HepG2 (cell line): ENCODE measurements around the gene PPM1F. TPM values are rescaled to one million over a fixed set of nuclear protein-coding genes. Genes with fewer than 3 reads are reported as not detected.

Experiments used
- ATAC-seq: fragments of 200-7000 bp; cut with Tn5 transposase; 3 replicates; pipeline ENCODE4 v1.9.1; 2020; ENCODE audit warnings: mild to moderate bottlenecking, moderate library complexity
- BruUV-seq: library from RNA; stranded (reverse); fragments of 400-500 nt; replicated peaks from 2 replicates; lab custom pipeline; 2021; lab: Mats Ljungman, UMichigan
- CTCF ChIA-PET: fragments of 300-600 bp; formaldehyde crosslinking; extraction: SDS; loops from one replicate; lab custom pipeline; 2021; ENCODE audit warnings: low total read pairs, inconsistent platforms, low intra/inter-chr PET ratio; lab: Yijun Ruan, JAX
- POLR2A ChIA-PET: fragments of 350-600 bp; sonication (Branson Sonifier 250); formaldehyde crosslinking; loops from one replicate; lab custom pipeline; 2020; ENCODE audit warnings: antibody characterized with exemption, inconsistent platforms; lab: Yijun Ruan, JAX
- DNase-seq: peaks from one replicate; pipeline ENCODE4 v3.0.0-alpha.2; 2015; ENCODE audit warnings: low spot score
- FAIRE-seq: peaks from 3 replicates; lab custom pipeline; 2011; peaks lifted over from hg19 to GRCh38; lab: Jason Lieb, UNC
- H2AFZ ChIP-seq: one replicate; pipeline ENCODE4 v1.6.1; 2011; ENCODE audit warnings: low read length, inconsistent platforms
- H3K27ac ChIP-seq: fragments of 300-600 bp; 3 replicates; pipeline ENCODE4 v1.8.0; 2011; ENCODE audit warnings: mixed run types, mild to moderate bottlenecking, mixed read lengths, low read length, inconsistent platforms; ENCODE audit not compliant: insufficient read depth; ENCODE audit errors: extremely low read length
- H3K27me3 ChIP-seq, 2 experiments: fragments of 200-600 bp in 1 of 2; 2 replicates in 1 of 2; 3 replicates in 1 of 2; pipeline versions ENCODE4 v1.6.0 to v1.8.0; 2011; ENCODE audit warnings: low read length in 2 of 2, mild to moderate bottlenecking in 2 of 2, moderate library complexity in 2 of 2, inconsistent platforms in 1 of 2; ENCODE audit not compliant: insufficient read depth in 2 of 2, control insufficient read depth in 1 of 2
- H3K36me3 ChIP-seq, 2 experiments: fragments of 200-600 bp in 1 of 2; replicated peaks in 1 of 2; 2 replicates in 1 of 2; 3 replicates in 1 of 2; pipeline versions ENCODE4 v1.5.1 to v1.8.0; 2011; ENCODE audit warnings: low read length in 2 of 2, inconsistent platforms in 1 of 2; ENCODE audit not compliant: insufficient read depth in 2 of 2, control insufficient read depth in 1 of 2
- H3K4me1 ChIP-seq: 2 replicates; pipeline ENCODE4 v1.5.1; 2012; ENCODE audit warnings: low read length, inconsistent platforms; ENCODE audit not compliant: insufficient read depth
- H3K4me2 ChIP-seq: 2 replicates; pipeline ENCODE4 v1.6.0; 2011; ENCODE audit warnings: low read depth, low read length, inconsistent platforms
- H3K4me3 ChIP-seq, 3 experiments: fragments of 200-600 bp in 1 of 3; sonication (generic), shearing (Covaris generic) in 1 of 3; replicated peaks in 1 of 3; 2 replicates each; pipeline ENCODE4 v1.5.1; 2011 to 2016; ENCODE audit warnings: low read length in 3 of 3, inconsistent platforms in 2 of 3, low read depth in 2 of 3, mild to moderate bottlenecking in 2 of 3, control low read depth in 1 of 3, mixed read lengths in 1 of 3; ENCODE audit not compliant: insufficient read depth in 1 of 3
- H3K79me2 ChIP-seq: one replicate; pipeline ENCODE4 v1.6.1; 2011; ENCODE audit warnings: low read length, inconsistent platforms; ENCODE audit not compliant: insufficient read depth
- H3K9ac ChIP-seq: 2 replicates; pipeline ENCODE4 v1.6.0; 2011; ENCODE audit warnings: mild to moderate bottlenecking, low read depth, low read length, inconsistent platforms; ENCODE audit not compliant: insufficient read depth
- H3K9me3 ChIP-seq: 2 replicates; pipeline ENCODE4 v1.5.1; 2012; ENCODE audit warnings: mild to moderate bottlenecking, low read length
- H4K20me1 ChIP-seq: 2 replicates; pipeline ENCODE4 v1.6.0; 2011; ENCODE audit warnings: inconsistent platforms, mild to moderate bottlenecking, low read length, moderate library complexity; ENCODE audit not compliant: insufficient read depth
- ADNP ChIP-seq: sonication (generic); formaldehyde crosslinking; IDR thresholded peaks from 2 replicates; pipeline ENCODE4 v1.4.0; 2020; ENCODE audit warnings: missing genetic modification reagents
- KAT8 ChIP-seq: IDR thresholded peaks from 2 replicates; pipeline ENCODE4 v1.6.1; 2016; ENCODE audit warnings: missing genetic modification reagents, missing compliant biosample characterization
- NFE2L2 ChIP-seq: fragments of 150-350 bp; IDR thresholded peaks from 2 replicates; pipeline ENCODE4 v1.6.1; 2014; ENCODE audit warnings: low read length
- SALL1 ChIP-seq: sonication (generic); formaldehyde crosslinking; IDR thresholded peaks from 2 replicates; pipeline ENCODE4 v1.8.0; 2022; ENCODE audit warnings: mild to moderate bottlenecking, missing genetic modification reagents
- SOX6 ChIP-seq, 2 experiments: fragments of 450-650 bp in 1 of 2; sonication (generic) in 1 of 2; formaldehyde crosslinking in 1 of 2; IDR thresholded peaks; 2 replicates each; pipeline versions ENCODE4 v1.4.0 to v1.6.1; 2017 to 2020; ENCODE audit warnings: antibody characterized with exemption in 1 of 2, mild to moderate bottlenecking in 1 of 2, missing genetic modification reagents in 1 of 2
- SPEN ChIP-seq: sonication (generic); formaldehyde crosslinking; IDR thresholded peaks from 2 replicates; pipeline ENCODE4 v1.5.1; 2020; ENCODE audit warnings: low read depth, mild to moderate bottlenecking, missing genetic modification reagents
- SSRP1 ChIP-seq: IDR thresholded peaks from 2 replicates; pipeline ENCODE4 v1.6.1; 2016; ENCODE audit warnings: control low read depth
- YEATS2 ChIP-seq: sonication (generic); formaldehyde crosslinking; IDR thresholded peaks from 2 replicates; pipeline ENCODE4 v1.4.0; 2020; ENCODE audit warnings: missing genetic modification reagents, borderline replicate concordance
- ZNF205 ChIP-seq: IDR thresholded peaks from 2 replicates; pipeline ENCODE4 v1.6.1; 2018; ENCODE audit warnings: missing biosample characterization, missing genetic modification reagents
- ZNF441 ChIP-seq: sonication (generic); formaldehyde crosslinking; IDR thresholded peaks from 2 replicates; pipeline ENCODE4 v1.7.0; 2021; ENCODE audit warnings: missing genetic modification reagents, borderline replicate concordance
- ZNF510 ChIP-seq: sonication (generic); formaldehyde crosslinking; IDR thresholded peaks from 2 replicates; pipeline ENCODE4 v1.4.0; 2020; ENCODE audit warnings: low read depth, mild to moderate bottlenecking, missing genetic modification reagents
- ZNF766 ChIP-seq: sonication (generic); formaldehyde crosslinking; IDR thresholded peaks from 2 replicates; pipeline ENCODE4 v1.5.0; 2020; ENCODE audit warnings: missing genetic modification reagents, borderline replicate concordance
- WGBS: methylation state at CpG from one replicate; pipeline ENCODE4 v1.1.6; 2017; ENCODE audit warnings: low lambda C conversion rate; 5-methylcytosine and 5-hydroxymethylcytosine counted together
- in situ Hi-C: cut with HindIII; loops from 2 replicates; pipeline ENCODE4 v1.10.0; 2017; ENCODE audit warnings: low pct_unique_long_range_greater_than_20kb; ENCODE audit not compliant: extremely low pct_ligation_motif_present
- intact Hi-C: fragments of 100-400 bp; cut with micrococcal nuclease; formaldehyde crosslinking; loops from one replicate; pipeline ENCODE4 v1.10.0; 2022; ENCODE audit not compliant: unreplicated experiment
- polyA plus RNA-seq, 8 experiments: library from polyadenylated mRNA; depleted of rRNA in 3 of 8; stranded (reverse) in 7 of 8; unstranded in 1 of 8; fragments of >200 nt; fragmentation: Illumina TruSeq in 4 of 8; extraction: Trizol in 4 of 8; gene quantifications; 2 replicates each; pipeline versions ENCODE4 v1.2.1 to v1.2.3, GENCODE V29; 2011 to 2016; ENCODE audit warnings: low read depth in 4 of 8, missing spikeins in 1 of 8, mixed read lengths in 1 of 8; ENCODE audit not compliant: insufficient read depth in 1 of 8
- total RNA-seq, 5 experiments: library from RNA; depleted of rRNA; stranded (reverse); fragments of >200 nt; fragmentation: Illumina TruSeq; extraction: Trizol; gene quantifications; 2 replicates each; pipeline ENCODE4 v1.2.3, GENCODE V29; 2016; ENCODE audit warnings: low read depth in 1 of 5
- TF ChIP-seq, protein P1 (sequence below): sonication (generic); formaldehyde crosslinking; IDR thresholded peaks from 2 replicates; pipeline ENCODE4 v1.4.0; 2020; ENCODE audit warnings: mild to moderate bottlenecking, missing genetic modification reagents
- TF ChIP-seq, protein P2 (sequence below): sonication (generic); formaldehyde crosslinking; IDR thresholded peaks from 2 replicates; pipeline ENCODE4 v1.4.0; 2020; ENCODE audit warnings: missing genetic modification reagents, mild to moderate bottlenecking, borderline replicate concordance

Gene PPM1F
- total and polyA plus RNA-seq, 2 of the 13 experiments (the other 11 are each of a cell fraction or from before 2014, with no cell fraction given): 11.0 to 19.6 TPM

DNA sequence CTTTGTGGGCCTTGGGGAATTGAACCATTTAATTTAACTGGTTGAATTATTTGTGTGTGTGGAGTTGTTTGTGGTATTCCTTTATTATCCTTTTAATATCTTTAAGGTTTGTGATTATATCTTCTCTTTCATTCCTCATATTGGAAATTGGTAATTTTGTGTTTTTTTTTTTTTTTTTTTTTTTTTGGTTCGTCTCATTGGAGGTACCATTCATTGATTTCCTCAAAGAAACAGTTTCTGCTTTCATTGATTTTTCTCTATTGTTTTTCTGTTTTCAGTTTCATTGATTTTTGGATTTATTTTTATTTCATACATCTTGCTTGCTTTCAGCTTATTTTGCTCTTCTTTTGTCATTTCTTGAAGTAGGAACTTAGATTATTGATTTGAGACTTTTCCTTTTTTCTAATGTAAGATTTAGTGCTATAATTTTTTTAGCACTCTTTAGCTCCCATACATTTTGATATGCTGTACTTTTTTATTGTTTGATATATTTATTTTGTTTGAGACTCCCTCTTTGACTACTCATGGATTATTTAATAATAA, 54.2 kb downstream of the PPM1F start:
- in situ Hi-C loops: no loop called here

More for the DNA sequence above, 54.2 kb downstream of the PPM1F start:
- POLR2A ChIA-PET: no interaction called here
- no TSS peak for BruUV-seq
- intact Hi-C loops: no loop called here
- CTCF ChIA-PET: no interaction called here
- Histone ChIP-seq H3K9me3 (no peaks in the 10 kb centered on the region), H3K9ac (no peak overlapping the region), H2AFZ (no peak overlapping the region), H3K27ac (no peak overlapping the region), H3K36me3 (no peaks in the 10 kb centered on the region), H3K79me2 (no peaks in the 10 kb centered on the region), H3K4me1 (peaks cover 33% of the 10 kb centered on the region), H3K27me3 (peaks cover 0 to 7% of the 10 kb centered on the region in 2 experiments; a peak in 1 of 5 replicates), H3K4me2 (no peak overlapping the region), H4K20me1 (no peaks in the 10 kb centered on the region), H3K4me3 (no peak overlapping the region)
- DNase-seq (no peak), ATAC-seq (no peak), FAIRE-seq (no peak)
- 0% methylated on average over 1 of the region's 1 CpG for WGBS
- no peak for TF ChIP-seq NFE2L2
- TF ChIP-seq ZNF510: no peak
- TF ChIP-seq SPEN (CRISPR knock-in tag): no peak
- TF ChIP-seq ADNP (CRISPR knock-in tag): no peak
- no peak for TF ChIP-seq ZNF441 (CRISPR knock-in tag)
- TF ChIP-seq ZNF766 (CRISPR knock-in tag): no peak
- TF ChIP-seq, protein P1, sequence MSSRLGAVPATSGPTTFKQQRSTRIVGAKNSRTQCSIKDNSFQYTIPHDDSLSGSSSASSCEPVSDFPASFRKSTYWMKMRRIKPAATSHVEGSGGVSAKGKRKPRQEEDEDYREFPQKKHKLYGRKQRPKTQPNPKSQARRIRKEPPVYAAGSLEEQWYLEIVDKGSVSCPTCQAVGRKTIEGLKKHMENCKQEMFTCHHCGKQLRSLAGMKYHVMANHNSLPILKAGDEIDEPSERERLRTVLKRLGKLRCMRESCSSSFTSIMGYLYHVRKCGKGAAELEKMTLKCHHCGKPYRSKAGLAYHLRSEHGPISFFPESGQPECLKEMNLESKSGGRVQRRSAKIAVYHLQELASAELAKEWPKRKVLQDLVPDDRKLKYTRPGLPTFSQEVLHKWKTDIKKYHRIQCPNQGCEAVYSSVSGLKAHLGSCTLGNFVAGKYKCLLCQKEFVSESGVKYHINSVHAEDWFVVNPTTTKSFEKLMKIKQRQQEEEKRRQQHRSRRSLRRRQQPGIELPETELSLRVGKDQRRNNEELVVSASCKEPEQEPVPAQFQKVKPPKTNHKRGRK: no peak
- TF ChIP-seq ZNF205 (CRISPR knock-in tag): no peak
- TF ChIP-seq SSRP1 (CRISPR knock-in tag): no peak
- TF ChIP-seq SOX6 (IDR thresholded peaks at IDR 0.05): no peak
- no peak for TF ChIP-seq SOX6 (CRISPR knock-in tag; IDR thresholded peaks at IDR 0.05)
- TF ChIP-seq, protein P2, sequence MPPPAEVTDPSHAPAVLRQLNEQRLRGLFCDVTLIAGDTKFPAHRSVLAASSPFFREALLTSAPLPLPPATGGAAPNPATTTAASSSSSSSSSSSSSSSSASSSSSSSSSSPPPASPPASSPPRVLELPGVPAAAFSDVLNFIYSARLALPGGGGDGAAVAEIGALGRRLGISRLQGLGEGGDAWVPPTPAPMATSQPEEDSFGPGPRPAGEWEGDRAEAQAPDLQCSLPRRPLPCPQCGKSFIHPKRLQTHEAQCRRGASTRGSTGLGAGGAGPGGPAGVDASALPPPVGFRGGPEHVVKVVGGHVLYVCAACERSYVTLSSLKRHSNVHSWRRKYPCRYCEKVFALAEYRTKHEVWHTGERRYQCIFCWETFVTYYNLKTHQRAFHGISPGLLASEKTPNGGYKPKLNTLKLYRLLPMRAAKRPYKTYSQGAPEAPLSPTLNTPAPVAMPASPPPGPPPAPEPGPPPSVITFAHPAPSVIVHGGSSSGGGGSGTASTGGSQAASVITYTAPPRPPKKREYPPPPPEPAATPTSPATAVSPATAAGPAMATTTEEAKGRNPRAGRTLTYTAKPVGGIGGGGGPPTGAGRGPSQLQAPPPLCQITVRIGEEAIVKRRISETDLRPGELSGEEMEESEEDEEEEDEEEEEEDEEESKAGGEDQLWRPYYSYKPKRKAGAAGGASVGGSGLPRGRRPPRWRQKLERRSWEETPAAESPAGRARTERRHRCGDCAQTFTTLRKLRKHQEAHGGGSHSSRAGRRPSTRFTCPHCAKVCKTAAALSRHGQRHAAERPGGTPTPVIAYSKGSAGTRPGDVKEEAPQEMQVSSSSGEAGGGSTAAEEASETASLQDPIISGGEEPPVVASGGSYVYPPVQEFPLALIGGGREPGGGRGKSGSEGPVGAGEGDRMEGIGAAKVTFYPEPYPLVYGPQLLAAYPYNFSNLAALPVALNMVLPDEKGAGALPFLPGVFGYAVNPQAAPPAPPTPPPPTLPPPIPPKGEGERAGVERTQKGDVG: no peak
- TF ChIP-seq YEATS2 (CRISPR knock-in tag): no peak
- TF ChIP-seq SALL1 (CRISPR knock-in tag): no peak
- no peak for TF ChIP-seq KAT8
